ENCODE data around the gene KRT1.

The KRT1 gene

GRCh38 chr12:52684431-52684830 lies 4.2 kb upstream of the KRT1 start:
- Histone ChIP-seq H3K9me3 (ENCODE audit: insufficient read depth, low read length) (no peaks in the 10 kb centered on the region), H3F3A (ENCODE audit: insufficient read depth) (no peaks in the 10 kb centered on the region), H3K9me2 (replicated peaks; ENCODE audit: insufficient read depth, low read length) (no peaks in the 10 kb centered on the region), H3K9ac (ENCODE audit: low read length) (no peak overlapping the region), H3K4me3 (ENCODE audit: insufficient read depth, low read length, poor library complexity, severe bottlenecking) (no peak overlapping the region), H3K4me2 (ENCODE audit: low read depth, low read length, poor library complexity, severe bottlenecking) (no peak overlapping the region), H4K20me1 (ENCODE audit: low read depth, low read length) (no peaks in the 10 kb centered on the region), H2AFZ (ENCODE audit: low read depth, low read length, severe bottlenecking) (no peak overlapping the region), H3K36me3 (ENCODE audit: low read length) (no peaks in the 10 kb centered on the region), H3K27ac (ENCODE audit: low read depth, low read length) (no peak overlapping the region), H3K79me2 (ENCODE audit: insufficient read depth, low read length) (no peaks in the 10 kb centered on the region), H3K27me3 (ENCODE audit: low read length) (no peaks in the 10 kb centered on the region)
- TF ChIP-seq CTCF (IDR thresholded peaks at IDR 0.05; ENCODE audit: insufficient read depth, low read length, poor library complexity, severe bottlenecking) (no peak), EZH2phosphoT487 (conservative IDR thresholded peaks at IDR 0.05; ENCODE audit: low read length) (no peak)

GRCh38 chr12:52683575-52684300 lies 3.5 kb upstream of the KRT1 start:
- no peaks in the 10 kb centered on the region for H3K79me2 ChIP-seq (ENCODE audit: insufficient read depth, low read length)
- no peaks in the 10 kb centered on the region for H3K36me3 ChIP-seq (ENCODE audit: low read length)
- no peaks in the 10 kb centered on the region for H3K9me2 ChIP-seq (replicated peaks; ENCODE audit: insufficient read depth, low read length)
- no peaks in the 10 kb centered on the region for H3K9me3 ChIP-seq (ENCODE audit: insufficient read depth, low read length)
- no peak overlapping the region for H3K27ac ChIP-seq (ENCODE audit: low read depth, low read length)
- no peak overlapping the region for H3K4me2 ChIP-seq (ENCODE audit: low read depth, low read length, poor library complexity, severe bottlenecking)
- no peak overlapping the region for H2AFZ ChIP-seq (ENCODE audit: low read depth, low read length, severe bottlenecking)
- H3K4me3 ChIP-seq (ENCODE audit: insufficient read depth, low read length, poor library complexity, severe bottlenecking), result no peak overlapping the region
- H3K9ac ChIP-seq (ENCODE audit: low read length), result no peak overlapping the region
- H3F3A ChIP-seq (ENCODE audit: insufficient read depth), result no peaks in the 10 kb centered on the region
- H4K20me1 ChIP-seq (ENCODE audit: low read depth, low read length), result no peaks in the 10 kb centered on the region
- H3K27me3 ChIP-seq (ENCODE audit: low read length), result no peaks in the 10 kb centered on the region
- TF ChIP-seq EZH2phosphoT487 (conservative IDR thresholded peaks at IDR 0.05; ENCODE audit: low read length) (no peak), CTCF (IDR thresholded peaks at IDR 0.05; ENCODE audit: insufficient read depth, low read length, poor library complexity, severe bottlenecking) (no peak)

- Histone ChIP-seq H3K9me2 (replicated peaks; ENCODE audit: insufficient read depth, low read length) (no peaks in the 10 kb centered on the region), H3K79me2 (ENCODE audit: insufficient read depth, low read length) (no peaks in the 10 kb centered on the region), H3F3A (ENCODE audit: insufficient read depth) (no peaks in the 10 kb centered on the region), H3K4me3 (ENCODE audit: insufficient read depth, low read length, poor library complexity, severe bottlenecking) (no peak overlapping the region), H2AFZ (ENCODE audit: low read depth, low read length, severe bottlenecking) (no peak overlapping the region), H3K9me3 (ENCODE audit: insufficient read depth, low read length) (no peaks in the 10 kb centered on the region), H3K4me2 (ENCODE audit: low read depth, low read length, poor library complexity, severe bottlenecking) (no peak overlapping the region), H4K20me1 (ENCODE audit: low read depth, low read length) (no peaks in the 10 kb centered on the region), H3K27me3 (ENCODE audit: low read length) (no peaks in the 10 kb centered on the region), H3K9ac (ENCODE audit: low read length) (no peak overlapping the region), H3K36me3 (ENCODE audit: low read length) (no peaks in the 10 kb centered on the region), H3K27ac (ENCODE audit: low read depth, low read length) (no peak overlapping the region)
- TF ChIP-seq EZH2phosphoT487 (conservative IDR thresholded peaks at IDR 0.05; ENCODE audit: low read length) (no peak), CTCF (IDR thresholded peaks at IDR 0.05; ENCODE audit: insufficient read depth, low read length, poor library complexity, severe bottlenecking) (no peak)
Measured at GRCh38 chr12:52682938-52683574, 2.8 kb upstream of the KRT1 start.

Measured in SU-DHL-6 (cell line).